Measurements from ENCODE around the gene PPP4R4. TPM values are rescaled to one million over a fixed set of nuclear protein-coding genes. Genes with fewer than 3 reads are reported as not detected.

The PPP4R4 gene
- total RNA-seq, 1 donor from 2014 or later, result 25.5 TPM

DNA sequence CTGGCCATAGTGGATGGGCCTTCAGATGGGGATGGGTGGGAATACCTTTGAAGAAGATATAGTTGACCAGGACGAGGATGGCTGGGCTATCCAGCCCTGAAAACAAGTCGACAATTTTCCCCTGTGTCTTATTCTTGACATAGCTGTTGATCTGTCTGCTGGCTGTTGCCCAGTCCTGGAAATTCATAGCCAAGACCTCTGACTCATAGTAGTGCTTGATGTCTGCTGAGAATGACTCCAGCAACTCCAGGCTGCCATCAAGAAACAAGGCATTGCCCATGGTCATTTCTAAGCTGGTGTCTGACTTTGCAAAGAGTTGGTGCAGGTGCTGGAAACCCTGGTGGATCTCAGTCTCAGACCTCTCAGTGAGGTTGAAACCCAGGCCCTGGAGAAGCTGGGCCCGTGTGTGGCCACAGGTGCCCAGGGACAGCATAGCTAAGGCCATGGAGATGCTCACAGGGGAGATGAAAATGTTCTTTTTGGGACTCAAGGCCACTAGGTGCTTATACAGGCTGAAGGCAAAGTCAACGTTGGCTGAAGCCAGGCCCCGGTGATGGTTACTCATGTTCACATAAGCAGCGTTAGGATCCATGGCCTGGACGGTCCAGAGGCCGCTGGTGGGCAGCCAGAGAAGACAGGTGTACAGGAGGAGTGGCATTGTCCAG lies 140.0 kb downstream of the PPP4R4 start:
- H3K27me3 ChIP-seq, result no peaks in the 10 kb centered on the region
- TF ChIP-seq EZH2 (IDR thresholded peaks at IDR 0.05) (no peak), EZH2phosphoT487 (IDR thresholded peaks at IDR 0.05) (no peak)
- TF ChIP-seq, protein P1, sequence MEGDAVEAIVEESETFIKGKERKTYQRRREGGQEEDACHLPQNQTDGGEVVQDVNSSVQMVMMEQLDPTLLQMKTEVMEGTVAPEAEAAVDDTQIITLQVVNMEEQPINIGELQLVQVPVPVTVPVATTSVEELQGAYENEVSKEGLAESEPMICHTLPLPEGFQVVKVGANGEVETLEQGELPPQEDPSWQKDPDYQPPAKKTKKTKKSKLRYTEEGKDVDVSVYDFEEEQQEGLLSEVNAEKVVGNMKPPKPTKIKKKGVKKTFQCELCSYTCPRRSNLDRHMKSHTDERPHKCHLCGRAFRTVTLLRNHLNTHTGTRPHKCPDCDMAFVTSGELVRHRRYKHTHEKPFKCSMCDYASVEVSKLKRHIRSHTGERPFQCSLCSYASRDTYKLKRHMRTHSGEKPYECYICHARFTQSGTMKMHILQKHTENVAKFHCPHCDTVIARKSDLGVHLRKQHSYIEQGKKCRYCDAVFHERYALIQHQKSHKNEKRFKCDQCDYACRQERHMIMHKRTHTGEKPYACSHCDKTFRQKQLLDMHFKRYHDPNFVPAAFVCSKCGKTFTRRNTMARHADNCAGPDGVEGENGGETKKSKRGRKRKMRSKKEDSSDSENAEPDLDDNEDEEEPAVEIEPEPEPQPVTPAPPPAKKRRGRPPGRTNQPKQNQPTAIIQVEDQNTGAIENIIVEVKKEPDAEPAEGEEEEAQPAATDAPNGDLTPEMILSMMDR (IDR thresholded peaks at IDR 0.05), result no peak
- no peak overlapping the region for H2AFZ ChIP-seq (replicated peaks)
- H3K9me3 Mint-ChIP-seq, result peaks cover 5% of the 10 kb centered on the region
- H3K4me1 Mint-ChIP-seq, result no peaks in the 10 kb centered on the region
- DNase-seq (ENCODE audit: low spot score), result no peak
- H3K4me3 ChIP-seq, result no peak overlapping the region
- no peaks in the 10 kb centered on the region for H3F3A ChIP-seq (ENCODE audit: low read depth)
- no peaks in the 10 kb centered on the region for H3K79me2 ChIP-seq (ENCODE audit: low read depth)
- H3K36me3 Mint-ChIP-seq, result no peaks in the 10 kb centered on the region
- peaks cover 10% of the 10 kb centered on the region for H3K4me1 ChIP-seq
- H3K9me3 ChIP-seq (ENCODE audit: low read depth), result peaks cover 7% of the 10 kb centered on the region
- H3K27me3 Mint-ChIP-seq (ENCODE audit: insufficient read depth, low read depth), result peaks cover 12% of the 10 kb centered on the region
- no peak overlapping the region for H3K9ac ChIP-seq
- no peaks in the 10 kb centered on the region for H3K36me3 ChIP-seq
- no peak overlapping the region for H3K4me3 Mint-ChIP-seq
- H3K27ac ChIP-seq, result no peak overlapping the region
- peak overlapping the region; percentile 14 for H3K27ac Mint-ChIP-seq
- no peak overlapping the region for H3K4me2 ChIP-seq
- no peaks in the 10 kb centered on the region for H4K20me1 ChIP-seq (ENCODE audit: low read depth)

DNA sequence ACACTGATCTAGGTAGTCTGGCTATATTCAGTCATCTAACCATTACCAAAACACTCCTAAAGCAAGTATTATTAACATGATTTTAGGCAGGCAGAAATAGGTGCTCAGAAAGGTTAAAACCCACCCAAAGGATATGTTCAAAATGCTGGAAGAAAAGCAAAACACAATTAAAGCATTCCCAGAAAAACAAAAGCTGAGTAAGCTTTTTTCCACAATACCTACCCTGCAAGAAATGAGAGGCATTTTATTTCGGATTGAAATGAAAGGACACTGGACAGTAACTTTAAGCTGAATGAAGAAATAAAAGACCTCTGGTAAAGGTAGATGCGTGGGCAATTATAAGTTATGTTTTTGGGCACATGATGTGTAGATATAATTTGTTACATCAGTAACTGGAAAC lies 140.8 kb downstream of the PPP4R4 start:
- no peaks in the 10 kb centered on the region for H3K27me3 ChIP-seq
- H3K79me2 ChIP-seq (ENCODE audit: low read depth), result no peaks in the 10 kb centered on the region
- H3K9ac ChIP-seq, result no peak overlapping the region
- Mint-ChIP-seq H3K4me3 (no peak overlapping the region), H3K27me3 (ENCODE audit: insufficient read depth, low read depth) (peaks cover 9% of the 10 kb centered on the region), H3K9me3 (peaks cover 3% of the 10 kb centered on the region), H3K36me3 (no peaks in the 10 kb centered on the region), H3K4me1 (no peaks in the 10 kb centered on the region), H3K27ac (no peak overlapping the region)
- no peaks in the 10 kb centered on the region for H3K36me3 ChIP-seq
- no peak for TF ChIP-seq EZH2phosphoT487 (IDR thresholded peaks at IDR 0.05)
- TF ChIP-seq, protein P1 (IDR thresholded peaks at IDR 0.05), result no peak
- no peak overlapping the region for H2AFZ ChIP-seq (replicated peaks)
- no peaks in the 10 kb centered on the region for H4K20me1 ChIP-seq (ENCODE audit: low read depth)
- no peak overlapping the region for H3K4me3 ChIP-seq
- no peaks in the 10 kb centered on the region for H3F3A ChIP-seq (ENCODE audit: low read depth)
- H3K4me1 ChIP-seq, result peaks cover 10% of the 10 kb centered on the region
- H3K4me2 ChIP-seq, result no peak overlapping the region
- peaks cover 7% of the 10 kb centered on the region for H3K9me3 ChIP-seq (ENCODE audit: low read depth)
- no peak overlapping the region for H3K27ac ChIP-seq
- no peak for DNase-seq (ENCODE audit: low spot score)

DNA sequence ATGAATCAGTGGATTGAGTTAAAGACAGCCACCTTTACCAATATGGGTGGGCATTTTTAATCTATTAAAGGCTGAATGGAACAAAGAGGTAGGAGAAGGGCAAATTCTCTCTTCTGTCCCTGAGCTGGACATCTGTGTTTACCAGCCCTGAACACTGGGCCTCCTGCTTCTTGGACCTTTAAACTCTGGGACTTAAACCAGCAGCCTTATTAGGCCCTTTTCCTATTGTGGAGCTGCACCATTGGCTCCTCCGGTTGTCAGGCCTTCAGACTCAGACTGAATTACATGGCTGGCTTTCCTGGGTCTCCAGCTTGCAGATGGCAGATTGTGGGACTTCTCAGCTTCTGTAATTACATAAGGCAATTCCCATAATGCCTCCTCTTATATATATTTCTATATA lies 142.6 kb downstream of the PPP4R4 start:
- Histone ChIP-seq H3K9ac (no peak overlapping the region), H3K79me2 (ENCODE audit: low read depth) (no peaks in the 10 kb centered on the region), H3K4me1 (peaks cover 10% of the 10 kb centered on the region), H2AFZ (replicated peaks) (no peak overlapping the region), H3K4me2 (no peak overlapping the region), H3K9me3 (ENCODE audit: low read depth) (peaks cover 7% of the 10 kb centered on the region), H3K27ac (no peak overlapping the region), H4K20me1 (ENCODE audit: low read depth) (no peaks in the 10 kb centered on the region), H3K27me3 (no peaks in the 10 kb centered on the region), H3K36me3 (no peaks in the 10 kb centered on the region), H3K4me3 (no peak overlapping the region), H3F3A (ENCODE audit: low read depth) (no peaks in the 10 kb centered on the region)
- Mint-ChIP-seq H3K36me3 (no peaks in the 10 kb centered on the region), H3K27ac (no peak overlapping the region), H3K4me1 (no peaks in the 10 kb centered on the region), H3K9me3 (peaks cover 3% of the 10 kb centered on the region), H3K27me3 (ENCODE audit: insufficient read depth, low read depth) (peaks cover 9% of the 10 kb centered on the region), H3K4me3 (no peak overlapping the region)
- DNase-seq (ENCODE audit: low spot score), result no peak
- TF ChIP-seq EZH2phosphoT487 (IDR thresholded peaks at IDR 0.05) (no peak), EZH2 (IDR thresholded peaks at IDR 0.05) (no peak)
- TF ChIP-seq, protein P1 (IDR thresholded peaks at IDR 0.05), result no peak
